H9 (cell line): ENCODE data around the gene LCE1C. TPM values are rescaled to one million over a fixed set of nuclear protein-coding genes. Genes with fewer than 3 reads are reported as not detected.

Source experiments
- DNase-seq: peaks from one replicate; pipeline ENCODE4 v3.0.0-alpha.2; 2017
- H2AFZ ChIP-seq: one replicate; pipeline ENCODE4 v1.6.1; 2013; ENCODE audit warnings: mild to moderate bottlenecking, low read length, control low read depth, moderate library complexity
- H2AK5ac ChIP-seq: 2 replicates; pipeline ENCODE4 v1.6.1; 2013; ENCODE audit warnings: low read length, control low read depth, mixed read lengths; ENCODE audit not compliant: insufficient read length
- H2BK120ac ChIP-seq: one replicate; pipeline ENCODE4 v1.6.1; 2013; ENCODE audit warnings: low read depth, mild to moderate bottlenecking, low read length, control low read depth, inconsistent platforms; ENCODE audit not compliant: poor library complexity, severe bottlenecking
- H2BK12ac ChIP-seq: 2 replicates; pipeline ENCODE4 v1.6.1; 2013; ENCODE audit warnings: low read length, control low read depth, mixed read lengths, low read depth; ENCODE audit not compliant: insufficient read length
- H2BK15ac ChIP-seq: 2 replicates; pipeline ENCODE4 v1.6.1; 2013; ENCODE audit warnings: low read depth, low read length, control low read depth
- H2BK20ac ChIP-seq: one replicate; pipeline ENCODE4 v1.6.1; 2013; ENCODE audit warnings: low read depth, mild to moderate bottlenecking, low read length, control low read depth, inconsistent platforms; ENCODE audit not compliant: poor library complexity, severe bottlenecking
- H2BK5ac ChIP-seq: 2 replicates; pipeline ENCODE4 v1.6.1; 2013; ENCODE audit warnings: low read length, control low read depth, mixed read lengths; ENCODE audit not compliant: insufficient read length
- H3K14ac ChIP-seq: 2 replicates; pipeline ENCODE4 v1.6.1; 2013; ENCODE audit warnings: low read length, control low read depth; ENCODE audit not compliant: insufficient read depth
- H3K18ac ChIP-seq: 2 replicates; pipeline ENCODE4 v1.6.1; 2013; ENCODE audit warnings: low read depth, mild to moderate bottlenecking, mixed read lengths, low read length, control low read depth; ENCODE audit not compliant: insufficient read length
- H3K23ac ChIP-seq: 2 replicates; pipeline ENCODE4 v1.6.1; 2013; ENCODE audit warnings: low read length, control low read depth, mixed read lengths, low read depth; ENCODE audit not compliant: insufficient read length
- H3K23me2 ChIP-seq: 2 replicates; pipeline ENCODE4 v1.6.1; 2013; ENCODE audit warnings: low read depth, mild to moderate bottlenecking, mixed read lengths, low read length, control low read depth; ENCODE audit not compliant: insufficient read length, poor library complexity, severe bottlenecking
- H3K27ac ChIP-seq: 2 replicates; pipeline ENCODE4 v1.5.1; 2013; ENCODE audit warnings: low read length, control low read depth, mixed read lengths, low read depth; ENCODE audit not compliant: insufficient read length
- H3K27me3 ChIP-seq: 2 replicates; pipeline ENCODE4 v1.6.1; 2013; ENCODE audit warnings: low read length, control low read depth, inconsistent platforms; ENCODE audit not compliant: insufficient read depth
- H3K4ac ChIP-seq: 2 replicates; pipeline ENCODE4 v1.6.1; 2013; ENCODE audit warnings: low read depth, mild to moderate bottlenecking, control low read depth, inconsistent platforms, low read length, moderate library complexity
- H3K4me1 ChIP-seq: 2 replicates; pipeline ENCODE4 v1.6.1; 2013; ENCODE audit warnings: low read length, control low read depth, inconsistent platforms; ENCODE audit not compliant: insufficient read depth
- H3K4me2 ChIP-seq: 2 replicates; pipeline ENCODE4 v1.6.1; 2013; ENCODE audit warnings: low read length, control low read depth, mixed read lengths; ENCODE audit not compliant: insufficient read length, insufficient read depth
- H3K56ac ChIP-seq: 2 replicates; pipeline ENCODE4 v1.6.1; 2013; ENCODE audit warnings: low read depth, mild to moderate bottlenecking, mixed read lengths, low read length, control low read depth; ENCODE audit not compliant: insufficient read length
- H3K79me1 ChIP-seq: 2 replicates; pipeline ENCODE4 v1.6.1; 2013; ENCODE audit warnings: low read depth, mild to moderate bottlenecking, moderate library complexity, low read length, control low read depth, inconsistent platforms; ENCODE audit not compliant: insufficient read depth, poor library complexity, severe bottlenecking
- H3K79me2 ChIP-seq: 2 replicates; pipeline ENCODE4 v1.6.1; 2013; ENCODE audit warnings: low read length, control low read depth, inconsistent platforms; ENCODE audit not compliant: insufficient read depth
- H3K9ac ChIP-seq: 2 replicates; pipeline ENCODE4 v1.6.1; 2013; ENCODE audit warnings: low read length, control low read depth, mixed read lengths; ENCODE audit not compliant: insufficient read length; ENCODE audit errors: extremely low read depth
- H3K9me3 ChIP-seq: one replicate; pipeline ENCODE4 v1.6.1; 2013; ENCODE audit warnings: low read depth, low read length, inconsistent platforms; ENCODE audit not compliant: control insufficient read depth
- H3T11ph ChIP-seq: one replicate; pipeline ENCODE4 v1.6.1; 2013; ENCODE audit warnings: mild to moderate bottlenecking, low read length, control low read depth, inconsistent platforms
- H4K20me1 ChIP-seq: one replicate; pipeline ENCODE4 v1.6.1; 2013; ENCODE audit not compliant: control insufficient read depth, insufficient read length, insufficient read depth
- H4K5ac ChIP-seq: 2 replicates; pipeline ENCODE4 v1.6.1; 2013; ENCODE audit warnings: low read depth, mild to moderate bottlenecking, mixed read lengths, low read length, control low read depth; ENCODE audit not compliant: insufficient read length
- H4K8ac ChIP-seq: replicated peaks from 2 replicates; pipeline ENCODE4 v1.6.1; 2013; ENCODE audit warnings: low read length, control low read depth, mixed read lengths, low read depth; ENCODE audit not compliant: insufficient read length
- H4K91ac ChIP-seq: 2 replicates; pipeline ENCODE4 v1.6.1; 2013; ENCODE audit warnings: low read depth, mild to moderate bottlenecking, moderate library complexity, mixed read lengths, low read length, control low read depth; ENCODE audit not compliant: insufficient read length
- H3K27ac Mint-ChIP-seq, 3 experiments: 2 replicates in 2 of 3; 3 replicates in 1 of 3; pipeline ENCODE4 v1.8.0; 2020 to 2021; ENCODE audit warnings: mixed read lengths in 3 of 3, mild to moderate bottlenecking in 1 of 3, moderate library complexity in 1 of 3
- H3K27me3 Mint-ChIP-seq: 2 replicates; pipeline ENCODE4 v1.8.0; 2021; ENCODE audit warnings: low read depth, mild to moderate bottlenecking, moderate library complexity, mixed read lengths
- H3K36me3 Mint-ChIP-seq, 3 experiments: 2 replicates in 2 of 3; 3 replicates in 1 of 3; pipeline ENCODE4 v1.8.0; 2020 to 2021; ENCODE audit warnings: low read depth in 3 of 3, mixed read lengths in 3 of 3; ENCODE audit not compliant: insufficient read depth in 1 of 3
- H3K4me1 Mint-ChIP-seq, 2 experiments: 2 replicates each; pipeline ENCODE4 v1.8.0; 2020; ENCODE audit warnings: mixed read lengths in 2 of 2
- H3K4me3 Mint-ChIP-seq, 2 experiments: 2 replicates in 1 of 2; 3 replicates in 1 of 2; pipeline ENCODE4 v1.8.0; 2020 to 2021; ENCODE audit warnings: mild to moderate bottlenecking in 2 of 2, mixed read lengths in 2 of 2, moderate library complexity in 1 of 2
- H3K9me3 Mint-ChIP-seq, 2 experiments: 2 replicates in 1 of 2; 3 replicates in 1 of 2; pipeline ENCODE4 v1.8.0; 2020; ENCODE audit warnings: mild to moderate bottlenecking in 2 of 2, mixed read lengths in 2 of 2, moderate library complexity in 1 of 2
- CTCF ChIP-seq: fragments of 200-600 bp; sonication (generic); conservative IDR thresholded peaks from 3 replicates; pipeline ENCODE4 v1.8.0; 2021; ENCODE audit warnings: antibody characterized with exemption, mild to moderate bottlenecking
- WGBS: extraction: QIAGEN DNeasy Blood & Tissue Kit; methylation state at CpG from one replicate; pipeline ENCODE4 v1.1.7; 2013; ENCODE audit warnings: missing lambda C conversion rate, low lambda C conversion rate, mixed read lengths; ENCODE audit not compliant: insufficient read length; ENCODE audit errors: extremely low coverage; 5-methylcytosine and 5-hydroxymethylcytosine counted together
- total RNA-seq: library from RNA; stranded (reverse); gene quantifications from 2 replicates; pipeline ENCODE4 v1.2.1, GENCODE V29; 2021

The LCE1C gene
- total RNA-seq, 1 experiment from 2014 or later, result not detected

GRCh38 chr1:152756872-152757271 is 49.6 kb downstream of the LCE1C start:
- Histone ChIP-seq H3K18ac (no peak overlapping the region), H3K27me3 (no peaks in the 10 kb centered on the region), H3K56ac (no peak overlapping the region), H2BK5ac (no peak overlapping the region), H2BK15ac (no peak overlapping the region), H2BK12ac (no peak overlapping the region), H3K9me3 (peaks cover 92% of the 10 kb centered on the region), H3K79me1 (no peaks in the 10 kb centered on the region), H2BK120ac (no peak overlapping the region), H3K79me2 (no peaks in the 10 kb centered on the region), H3K23me2 (no peaks in the 10 kb centered on the region), H4K5ac (no peak overlapping the region), H3K4me2 (no peak overlapping the region), H4K91ac (no peak overlapping the region), H3K14ac (no peak overlapping the region), H3K27ac (no peak overlapping the region), H3K23ac (no peak overlapping the region), H3K4ac (no peak overlapping the region), H2BK20ac (no peak overlapping the region), H4K20me1 (no peaks in the 10 kb centered on the region), H4K8ac (no peak overlapping the region), H2AFZ (no peak overlapping the region), H3T11ph (no peak overlapping the region), H3K4me1 (no peaks in the 10 kb centered on the region), H2AK5ac (no peak overlapping the region), H3K9ac (no peak overlapping the region)
- DNase-seq, result no peak
- no peak for TF ChIP-seq CTCF
- Mint-ChIP-seq H3K4me1 (no peaks in the 10 kb centered on the region), H3K36me3 (peaks cover 17 to 49% (median 20%) of the 10 kb centered on the region in 3 experiments; a peak in 6 of 7 replicates), H3K9me3 (peaks cover 94 to 95% of the 10 kb centered on the region in 2 experiments), H3K4me3 (no peak overlapping the region), H3K27me3 (peaks cover 3% of the 10 kb centered on the region), H3K27ac (no peak overlapping the region)
- no CpG with 5 or more reads among the region's 2 CpGs for WGBS

Other genes starting within 250 kb of the LCE1C start
- gene LCE3E, start 239.9 kb downstream of the LCE1C start, total RNA-seq, result not detected in 2 replicates
- gene LCE3D, start 226.1 kb downstream of the LCE1C start, total RNA-seq, result not detected in 2 replicates
- not detected in 2 replicates for gene LCE3C, start 206.4 kb downstream of the LCE1C start, total RNA-seq
- gene LCE3B, start 192.8 kb downstream of the LCE1C start, total RNA-seq, result not detected in 2 replicates
- not detected in 2 replicates for gene LCE3A, start 183.5 kb downstream of the LCE1C start, total RNA-seq
- gene LCE2D, start 143.3 kb downstream of the LCE1C start, total RNA-seq, result not detected in 2 replicates
- gene LCE2C, start 131.4 kb downstream of the LCE1C start, total RNA-seq, result not detected in 2 replicates
- not detected in 2 replicates for gene LCE2B, start 120.5 kb downstream of the LCE1C start, total RNA-seq
- gene LCE2A, start 108.3 kb downstream of the LCE1C start, total RNA-seq, result not detected in 2 replicates
- gene LCE4A, start 98.5 kb downstream of the LCE1C start, total RNA-seq, result not detected in 2 replicates
- not detected in 2 replicates for gene KPRP, start 48.6 kb downstream of the LCE1C start, total RNA-seq
- not detected in 2 replicates for gene LCE1F, start 31.5 kb downstream of the LCE1C start, total RNA-seq
- gene LCE1E, start 20.4 kb downstream of the LCE1C start, total RNA-seq, result not detected in 2 replicates
- not detected in 2 replicates for gene LCE1D, start 9.9 kb downstream of the LCE1C start, total RNA-seq
- gene LCE1B, start 5.3 kb upstream of the LCE1C start, total RNA-seq, result not detected in 2 replicates
- gene LCE1A, start 20.8 kb upstream of the LCE1C start, total RNA-seq, result not detected in 2 replicates
- not detected in 2 replicates for gene LCE6A, start 36.2 kb upstream of the LCE1C start, total RNA-seq
- not detected in 2 replicates for gene LCE7A, start 53.3 kb upstream of the LCE1C start, total RNA-seq
- gene SMCP, start 71.7 kb upstream of the LCE1C start, total RNA-seq, result not detected in 2 replicates
- gene IVL, start 101.9 kb upstream of the LCE1C start, total RNA-seq, result not detected in 2 replicates
- not detected in 2 replicates for gene SPRR5, start 140.6 kb upstream of the LCE1C start, total RNA-seq
- not detected in 2 replicates for gene SPRR4, start 164.0 kb upstream of the LCE1C start, total RNA-seq
- gene SPRR1A, start 177.4 kb upstream of the LCE1C start, total RNA-seq, result not detected in 2 replicates
- not detected in 2 replicates for gene SPRR3, start 195.1 kb upstream of the LCE1C start, total RNA-seq
- gene SPRR1B, start 224.6 kb upstream of the LCE1C start, total RNA-seq, result not detected in 2 replicates
- gene SPRR2D, start 234.5 kb upstream of the LCE1C start, total RNA-seq, result not detected in 2 replicates